HEK293T (cell line): ENCODE data around the gene TCEAL9.

Experiments
- CTCF ChIA-PET: fragments of 350-600 bp; formaldehyde crosslinking; extraction: SDS; loops from one replicate; lab custom pipeline; 2021; ENCODE audit warnings: antibody characterized with exemption, inconsistent platforms; lab: Yijun Ruan, JAX
- POLR2A ChIA-PET: fragments of 350-600 bp; formaldehyde crosslinking; extraction: SDS; loops from one replicate; lab custom pipeline; 2020; ENCODE audit warnings: antibody characterized with exemption, inconsistent platforms; lab: Yijun Ruan, JAX
- DNase-seq: peaks from one replicate; pipeline ENCODE4 v3.0.0; 2012; ENCODE audit warnings: mixed read lengths; ENCODE audit errors: extremely low spot score
- ARNT ChIP-seq: fragments of 450-650 bp; IDR thresholded peaks from 2 replicates; pipeline ENCODE4 v1.6.1; 2017; ENCODE audit warnings: mild to moderate bottlenecking
- BHLHE40 ChIP-seq: fragments of 450-650 bp; IDR thresholded peaks from 2 replicates; pipeline ENCODE4 v1.6.1; 2016; ENCODE audit warnings: mild to moderate bottlenecking, moderate library complexity, borderline replicate concordance
- CTBP1 ChIP-seq: fragments of 450-650 bp; IDR thresholded peaks from 2 replicates; pipeline ENCODE4 v1.6.1; 2016; ENCODE audit warnings: borderline replicate concordance
- ELF4 ChIP-seq: fragments of 450-650 bp; IDR thresholded peaks from 2 replicates; pipeline ENCODE4 v1.6.1; 2017; ENCODE audit warnings: antibody characterized with exemption
- FOXA1 ChIP-seq: fragments of 450-650 bp; IDR thresholded peaks from 2 replicates; pipeline ENCODE4 v1.6.1; 2016; ENCODE audit warnings: mild to moderate bottlenecking
- FOXK2 ChIP-seq: fragments of 450-650 bp; IDR thresholded peaks from 2 replicates; pipeline ENCODE4 v1.6.1; 2016; ENCODE audit warnings: mild to moderate bottlenecking
- FOXM1 ChIP-seq: fragments of 450-650 bp; IDR thresholded peaks from 2 replicates; pipeline ENCODE4 v1.6.1; 2017; ENCODE audit warnings: mild to moderate bottlenecking, borderline replicate concordance
- HDGF ChIP-seq: fragments of 450-650 bp; IDR thresholded peaks from 2 replicates; pipeline ENCODE4 v1.6.1; 2017; ENCODE audit warnings: antibody characterized with exemption, borderline replicate concordance
- L3MBTL2 ChIP-seq: fragments of 450-650 bp; conservative IDR thresholded peaks from 2 replicates; pipeline ENCODE4 v1.6.1; 2016; ENCODE audit warnings: mild to moderate bottlenecking
- LEF1 ChIP-seq: fragments of 450-650 bp; IDR thresholded peaks from 2 replicates; pipeline ENCODE4 v1.6.1; 2017; ENCODE audit warnings: mild to moderate bottlenecking, borderline replicate concordance
- SP1 ChIP-seq: fragments of 450-650 bp; IDR thresholded peaks from 2 replicates; pipeline ENCODE4 v1.6.1; 2017
- SUZ12 ChIP-seq: fragments of 450-650 bp; IDR thresholded peaks from 2 replicates; pipeline ENCODE4 v1.6.1; 2016; ENCODE audit warnings: mild to moderate bottlenecking
- TARDBP ChIP-seq: fragments of 450-650 bp; IDR thresholded peaks from 2 replicates; pipeline ENCODE4 v1.6.1; 2016
- ZNF384 ChIP-seq: fragments of 450-650 bp; IDR thresholded peaks from 2 replicates; pipeline ENCODE4 v1.6.1; 2016
- TF ChIP-seq, protein P1 (sequence below): fragments of 450-650 bp; IDR thresholded peaks from 2 replicates; pipeline ENCODE4 v1.6.1; 2016

Gene TCEAL9

DNA sequence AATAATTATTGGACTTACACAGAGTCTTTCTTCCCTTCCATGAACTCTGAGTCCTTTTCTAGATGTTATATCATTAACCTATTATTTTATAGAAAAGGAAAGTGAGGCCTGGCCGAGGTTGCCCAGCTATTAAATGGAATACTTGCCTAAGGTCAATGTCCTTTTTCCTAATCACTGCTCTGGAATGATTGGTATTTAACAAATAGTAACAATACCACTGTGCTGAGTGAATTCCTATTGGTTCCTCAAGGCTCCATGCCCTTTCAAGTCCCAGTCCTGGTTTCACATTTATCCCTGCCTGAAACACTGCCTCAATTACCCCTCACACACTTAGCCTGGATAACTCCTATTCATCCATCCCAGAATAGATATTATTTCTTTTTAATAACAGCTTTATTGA lies 6.2 kb downstream of the TCEAL9 start:
- CTCF ChIA-PET: interaction anchor here (2.0 kb wide), 1 partner anchor 102 kb away, joined by 11 read pairs; no protein-coding TSS in a partner anchor

DNA sequence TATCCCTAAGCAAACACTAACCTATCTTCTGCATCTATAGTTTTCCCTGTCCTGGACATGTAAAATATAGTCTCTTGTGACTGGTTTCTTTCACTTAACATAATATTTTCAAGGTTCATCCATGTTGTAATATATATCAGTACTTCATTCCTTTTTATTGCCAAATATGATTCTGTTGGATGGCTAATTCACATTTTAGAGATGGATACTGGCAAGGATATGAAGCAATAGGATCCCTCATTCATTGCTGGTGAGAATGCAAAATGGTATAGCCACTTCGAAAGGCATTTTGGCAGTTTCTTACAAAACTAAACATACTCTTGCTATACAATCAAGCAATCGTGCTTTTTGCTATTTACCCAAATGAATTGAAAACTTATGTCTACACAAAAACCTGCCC lies 6.7 kb downstream of the TCEAL9 start:
- ChIA-PET POLR2A (no interaction called here), CTCF (no interaction called here)
- DNase-seq: no peak
- no peak for TF ChIP-seq ZNF384
- TF ChIP-seq FOXA1: no peak
- no peak for TF ChIP-seq ELF4
- TF ChIP-seq ARNT: no peak
- no peak for TF ChIP-seq LEF1
- TF ChIP-seq TARDBP: no peak
- no peak for TF ChIP-seq FOXK2
- TF ChIP-seq, protein P1, sequence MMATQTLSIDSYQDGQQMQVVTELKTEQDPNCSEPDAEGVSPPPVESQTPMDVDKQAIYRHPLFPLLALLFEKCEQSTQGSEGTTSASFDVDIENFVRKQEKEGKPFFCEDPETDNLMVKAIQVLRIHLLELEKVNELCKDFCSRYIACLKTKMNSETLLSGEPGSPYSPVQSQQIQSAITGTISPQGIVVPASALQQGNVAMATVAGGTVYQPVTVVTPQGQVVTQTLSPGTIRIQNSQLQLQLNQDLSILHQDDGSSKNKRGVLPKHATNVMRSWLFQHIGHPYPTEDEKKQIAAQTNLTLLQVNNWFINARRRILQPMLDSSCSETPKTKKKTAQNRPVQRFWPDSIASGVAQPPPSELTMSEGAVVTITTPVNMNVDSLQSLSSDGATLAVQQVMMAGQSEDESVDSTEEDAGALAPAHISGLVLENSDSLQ: no peak
- TF ChIP-seq CTBP1: no peak
- TF ChIP-seq HDGF: no peak
- TF ChIP-seq SP1: no peak

More for the DNA sequence above, 6.2 kb downstream of the TCEAL9 start:
- TF ChIP-seq TARDBP (no peak), ZNF384 (no peak), LEF1 (no peak), HDGF (no peak), SP1 (no peak), FOXM1 (no peak)
- no peak for DNase-seq
- POLR2A ChIA-PET: interaction anchor here (3.0 kb wide), 1 partner anchor 14 kb away, joined by 19 read pairs; the partner anchor contains the start of gene BEX3

DNA sequence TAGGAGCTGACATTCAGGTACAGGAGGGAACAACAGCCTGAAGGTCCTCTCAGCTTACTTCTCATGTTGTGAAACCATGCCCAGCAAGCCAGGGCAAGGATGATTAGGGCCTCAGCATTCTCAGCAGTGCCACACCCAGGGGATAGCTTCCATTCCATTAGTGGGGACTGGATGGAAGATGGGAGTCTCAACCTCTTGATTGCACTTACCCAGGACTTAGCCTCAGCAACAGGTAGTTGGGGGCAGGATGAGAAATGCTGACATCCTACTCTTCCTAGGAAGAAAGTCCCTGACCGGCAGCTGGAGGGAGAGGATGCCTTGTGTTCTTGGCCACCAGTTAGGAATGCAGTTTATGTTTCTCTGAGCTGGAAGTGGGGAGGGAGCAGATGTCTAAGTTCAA lies 11.2 kb downstream of the TCEAL9 start:
- TF ChIP-seq ZNF384 (no peak), TARDBP (no peak), ELF4 (no peak), SP1 (no peak), CTBP1 (no peak), BHLHE40 (no peak), FOXA1 (no peak), L3MBTL2 (no peak)
- TF ChIP-seq, protein P1: no peak
- CTCF ChIA-PET: interaction anchor here (0.5 kb wide), 1 partner anchor 8 kb away, joined by 8 read pairs; no protein-coding TSS in a partner anchor
- POLR2A ChIA-PET: interaction anchor here (1.5 to 2.1 kb wide), 2 partner anchors 10 to 11 kb away, joined by 8 to 16 read pairs; partner anchors contain the start of gene TCEAL9
- no peak for DNase-seq

DNA sequence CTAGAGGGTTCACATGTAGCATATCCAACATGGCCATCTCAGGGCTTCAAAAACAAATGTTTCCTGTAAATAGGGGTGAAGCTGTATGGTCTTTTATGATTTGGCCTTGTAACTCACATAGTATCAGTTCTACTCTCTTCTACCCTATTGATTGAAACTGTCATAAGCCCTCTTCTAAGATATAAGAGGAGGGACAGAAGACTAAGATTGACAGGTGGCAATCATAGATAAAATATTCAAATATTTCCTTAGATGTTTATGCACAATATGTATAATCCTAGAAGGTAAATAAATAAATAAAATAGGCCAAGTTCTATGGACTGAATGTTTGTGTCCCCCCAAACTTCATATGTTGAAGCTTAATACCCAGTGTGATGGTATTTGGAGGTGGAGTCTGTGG lies 13.2 kb downstream of the TCEAL9 start:
- ChIA-PET CTCF (interaction anchor here (2.1 kb wide), 1 partner anchor 8 kb away, joined by 6 read pairs; no protein-coding TSS in a partner anchor), POLR2A (no interaction called here)
- TF ChIP-seq FOXA1 (no peak), L3MBTL2 (no peak), BHLHE40 (no peak)
- TF ChIP-seq, protein P1: peak; percentile 54; the same call in 1 of the 2 replicates
- DNase-seq: no peak

DNA sequence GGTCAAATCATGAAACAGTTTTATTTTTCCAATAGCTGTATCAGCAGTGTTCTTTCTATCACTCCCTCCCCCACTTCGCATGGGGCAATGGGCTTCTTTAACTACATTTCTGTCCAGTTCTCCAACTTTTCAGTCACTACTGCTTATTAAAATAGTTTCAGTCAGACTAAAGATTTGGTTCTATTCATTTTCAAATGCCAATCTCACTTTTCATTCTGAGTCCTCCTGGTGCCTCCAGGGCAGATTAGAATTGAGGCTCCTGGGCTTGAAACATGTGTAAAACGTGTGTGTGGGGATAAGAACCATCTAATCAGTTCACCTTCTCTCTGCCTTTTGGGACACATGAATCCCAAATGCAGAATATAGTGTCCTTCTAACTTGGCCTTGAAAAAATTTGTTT lies 16.6 kb downstream of the TCEAL9 start:
- no peak for TF ChIP-seq FOXA1
- TF ChIP-seq CTBP1: 0 out of 2 replicates have a peak, but pooled peaks have one; percentile 1
- no peak for TF ChIP-seq BHLHE40
- ChIA-PET POLR2A (interaction anchor here (5.3 kb wide), 1 partner anchor 17 kb away, joined by 37 read pairs; the partner anchor contains the start of gene TCEAL9), CTCF (interaction anchor here (0.8 kb wide), 1 partner anchor 22 kb away, joined by 3 read pairs; no protein-coding TSS in a partner anchor)
- DNase-seq: no peak

DNA sequence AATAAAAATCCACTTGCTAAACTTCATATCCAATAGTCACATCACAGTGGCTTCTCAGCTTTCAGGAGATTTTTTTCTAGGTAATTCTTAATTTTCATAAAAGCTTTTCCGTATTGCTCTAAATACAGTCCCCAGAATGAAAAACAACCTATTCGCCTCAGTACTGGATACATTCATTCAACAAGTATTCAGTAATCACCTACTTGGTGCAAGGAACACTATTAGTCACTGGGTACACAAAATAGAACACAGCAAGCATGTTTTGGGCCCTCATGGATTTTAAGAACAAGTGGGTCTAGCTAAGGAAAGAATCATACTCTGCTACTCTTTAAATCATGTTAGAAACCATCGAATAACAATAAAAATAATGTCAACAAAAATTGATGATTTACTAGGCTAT lies 17.3 kb downstream of the TCEAL9 start:
- TF ChIP-seq ZNF384: no peak
- no peak for TF ChIP-seq SUZ12
- TF ChIP-seq ELF4: no peak
- no peak for TF ChIP-seq BHLHE40
- TF ChIP-seq HDGF: no peak
- TF ChIP-seq CTBP1: no peak
- no peak for TF ChIP-seq LEF1
- no peak for TF ChIP-seq TARDBP
- no peak for TF ChIP-seq FOXA1
- TF ChIP-seq L3MBTL2: no peak
- no peak for TF ChIP-seq FOXK2
- ChIA-PET CTCF (no interaction called here), POLR2A (interaction anchor here (5.3 kb wide), 1 partner anchor 18 kb away, joined by 37 read pairs; the partner anchor contains the start of gene TCEAL9)
- DNase-seq: no peak
